K562 (cell line): ENCODE measurements around the gene CD300H. TPM values are rescaled to one million over a fixed set of nuclear protein-coding genes. Genes with fewer than 3 reads are reported as not detected.

Experiments used
- CSDE1 ChIP-seq, 2 experiments: fragments of 450-650 bp; IDR thresholded peaks; 2 replicates each; pipeline ENCODE4 v1.6.1; 2016; ENCODE audit warnings: mild to moderate bottlenecking in 1 of 2
- ETV5 ChIP-seq: sonication (generic); formaldehyde crosslinking; IDR thresholded peaks from 2 replicates; pipeline ENCODE4 v1.4.0; 2020; ENCODE audit warnings: low read depth, mild to moderate bottlenecking, missing genetic modification reagents
- FOXK1 ChIP-seq: sonication (generic); formaldehyde crosslinking; IDR thresholded peaks from 2 replicates; pipeline ENCODE4 v1.8.0; 2022; ENCODE audit warnings: missing genetic modification reagents, mild to moderate bottlenecking, borderline replicate concordance
- FOXM1 ChIP-seq, 2 experiments: fragments of 450-650 bp in 1 of 2; sonication (generic) in 1 of 2; formaldehyde crosslinking in 1 of 2; IDR thresholded peaks; 2 replicates each; pipeline versions ENCODE4 v1.6.1 to v1.9.0; 2017 to 2022; ENCODE audit warnings: low read depth in 2 of 2, mild to moderate bottlenecking in 2 of 2, missing genetic modification reagents in 1 of 2, moderate library complexity in 1 of 2
- HNRNPK ChIP-seq: fragments of 200-400 bp; formaldehyde crosslinking; IDR thresholded peaks from one replicate; pipeline ENCODE4 v1.6.1; 2018; ENCODE audit warnings: mild to moderate bottlenecking, low read depth, low read length; ENCODE audit not compliant: poor library complexity, severe bottlenecking
- ZBTB17 ChIP-seq: fragments of 450-650 bp; formaldehyde crosslinking; IDR thresholded peaks from 2 replicates; pipeline ENCODE4 v1.4.0; 2020; ENCODE audit warnings: mild to moderate bottlenecking
- polyA plus RNA-seq, 8 experiments: library from polyadenylated mRNA; depleted of rRNA in 4 of 8; stranded (reverse) in 5 of 8; unstranded in 3 of 8; fragments of >200 nt; fragmentation: Nextera tagmentation in 2 of 8; fragmentation: Illumina TruSeq in 1 of 8; extraction: Ambion mirVana in 2 of 8; extraction: Trizol in 1 of 8; gene quantifications; 2 replicates each; pipeline versions ENCODE4 v1.2.1 to v1.2.3, GENCODE V29; 2011 to 2014; ENCODE audit warnings: inconsistent platforms in 1 of 8, missing spikeins in 1 of 8
- total RNA-seq, 7 experiments: library from RNA; depleted of rRNA in 6 of 7; stranded (reverse); fragments of >200 nt in 6 of 7; fragmentation: Illumina TruSeq in 2 of 7; extraction: Trizol in 2 of 7; gene quantifications; 2 replicates each; pipeline versions ENCODE4 v1.2.1 to v1.2.3, GENCODE V29; 2011 to 2021; ENCODE audit warnings: low replicate concordance in 1 of 7
- TF ChIP-seq, protein P1 (sequence below), 2 experiments: fragments of 450-650 bp in 1 of 2; sonication (generic) in 1 of 2; formaldehyde crosslinking in 1 of 2; IDR thresholded peaks; 2 replicates each; pipeline versions ENCODE4 v1.7.1 to v1.9.0; 2016 to 2022; ENCODE audit warnings: inconsistent platforms in 1 of 2, mild to moderate bottlenecking in 1 of 2, missing genetic modification reagents in 1 of 2
- TF ChIP-seq, protein P2 (sequence below): fragments of 250-450 bp; sonication (Bioruptor Pico); IDR thresholded peaks from 2 replicates; pipeline ENCODE4 v1.4.0; 2020; ENCODE audit warnings: mild to moderate bottlenecking, moderate library complexity, borderline replicate concordance
- TF ChIP-seq, protein P3 (sequence below): sonication (generic); IDR thresholded peaks from 2 replicates; pipeline ENCODE4 v1.6.1; 2016

CD300H gene
- total and polyA plus RNA-seq, 9 of the 15 experiments (the other 6 are each of a cell fraction or from before 2014, with no cell fraction given), result not detected

DNA sequence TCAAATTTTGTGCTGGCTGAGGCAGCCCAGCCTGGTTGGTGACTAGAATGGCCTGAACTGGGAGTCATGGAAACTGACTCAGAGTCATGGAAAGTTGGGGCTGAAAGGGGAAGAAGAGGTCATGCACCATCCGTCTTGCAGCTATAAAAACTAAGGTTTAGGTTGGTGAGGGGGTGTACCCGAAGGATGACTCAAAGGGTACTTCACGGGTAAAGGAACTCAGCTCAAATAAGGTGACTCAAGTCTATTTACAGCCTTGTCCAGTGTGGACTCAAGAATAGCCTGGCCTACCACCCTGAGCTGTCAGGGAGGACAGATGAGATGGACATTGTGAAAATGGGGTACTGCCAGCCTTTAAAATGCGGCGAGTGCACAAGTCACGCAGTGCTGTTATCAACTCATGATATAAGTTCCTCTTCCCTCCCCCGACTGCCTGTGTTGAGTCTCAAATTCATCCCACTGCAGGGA lies 54.7 kb downstream of the CD300H start (continued):
- TF ChIP-seq, protein P1, sequence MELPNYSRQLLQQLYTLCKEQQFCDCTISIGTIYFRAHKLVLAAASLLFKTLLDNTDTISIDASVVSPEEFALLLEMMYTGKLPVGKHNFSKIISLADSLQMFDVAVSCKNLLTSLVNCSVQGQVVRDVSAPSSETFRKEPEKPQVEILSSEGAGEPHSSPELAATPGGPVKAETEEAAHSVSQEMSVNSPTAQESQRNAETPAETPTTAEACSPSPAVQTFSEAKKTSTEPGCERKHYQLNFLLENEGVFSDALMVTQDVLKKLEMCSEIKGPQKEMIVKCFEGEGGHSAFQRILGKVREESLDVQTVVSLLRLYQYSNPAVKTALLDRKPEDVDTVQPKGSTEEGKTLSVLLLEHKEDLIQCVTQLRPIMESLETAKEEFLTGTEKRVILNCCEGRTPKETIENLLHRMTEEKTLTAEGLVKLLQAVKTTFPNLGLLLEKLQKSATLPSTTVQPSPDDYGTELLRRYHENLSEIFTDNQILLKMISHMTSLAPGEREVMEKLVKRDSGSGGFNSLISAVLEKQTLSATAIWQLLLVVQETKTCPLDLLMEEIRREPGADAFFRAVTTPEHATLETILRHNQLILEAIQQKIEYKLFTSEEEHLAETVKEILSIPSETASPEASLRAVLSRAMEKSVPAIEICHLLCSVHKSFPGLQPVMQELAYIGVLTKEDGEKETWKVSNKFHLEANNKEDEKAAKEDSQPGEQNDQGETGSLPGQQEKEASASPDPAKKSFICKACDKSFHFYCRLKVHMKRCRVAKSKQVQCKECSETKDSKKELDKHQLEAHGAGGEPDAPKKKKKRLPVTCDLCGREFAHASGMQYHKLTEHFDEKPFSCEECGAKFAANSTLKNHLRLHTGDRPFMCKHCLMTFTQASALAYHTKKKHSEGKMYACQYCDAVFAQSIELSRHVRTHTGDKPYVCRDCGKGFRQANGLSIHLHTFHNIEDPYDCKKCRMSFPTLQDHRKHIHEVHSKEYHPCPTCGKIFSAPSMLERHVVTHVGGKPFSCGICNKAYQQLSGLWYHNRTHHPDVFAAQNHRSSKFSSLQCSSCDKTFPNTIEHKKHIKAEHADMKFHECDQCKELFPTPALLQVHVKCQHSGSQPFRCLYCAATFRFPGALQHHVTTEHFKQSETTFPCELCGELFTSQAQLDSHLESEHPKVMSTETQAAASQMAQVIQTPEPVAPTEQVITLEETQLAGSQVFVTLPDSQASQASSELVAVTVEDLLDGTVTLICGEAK (IDR thresholded peaks at IDR 0.05), result no peak
- TF ChIP-seq, protein P1 (CRISPR knock-in tag; IDR thresholded peaks at IDR 0.05), result no peak
- no peak for TF ChIP-seq CSDE1 (IDR thresholded peaks at IDR 0.05)
- no peak for TF ChIP-seq ZBTB17 (CRISPR knock-in tag)
- TF ChIP-seq ETV5 (CRISPR knock-in tag), result no peak
- no peak for TF ChIP-seq FOXK1
- TF ChIP-seq, protein P2, sequence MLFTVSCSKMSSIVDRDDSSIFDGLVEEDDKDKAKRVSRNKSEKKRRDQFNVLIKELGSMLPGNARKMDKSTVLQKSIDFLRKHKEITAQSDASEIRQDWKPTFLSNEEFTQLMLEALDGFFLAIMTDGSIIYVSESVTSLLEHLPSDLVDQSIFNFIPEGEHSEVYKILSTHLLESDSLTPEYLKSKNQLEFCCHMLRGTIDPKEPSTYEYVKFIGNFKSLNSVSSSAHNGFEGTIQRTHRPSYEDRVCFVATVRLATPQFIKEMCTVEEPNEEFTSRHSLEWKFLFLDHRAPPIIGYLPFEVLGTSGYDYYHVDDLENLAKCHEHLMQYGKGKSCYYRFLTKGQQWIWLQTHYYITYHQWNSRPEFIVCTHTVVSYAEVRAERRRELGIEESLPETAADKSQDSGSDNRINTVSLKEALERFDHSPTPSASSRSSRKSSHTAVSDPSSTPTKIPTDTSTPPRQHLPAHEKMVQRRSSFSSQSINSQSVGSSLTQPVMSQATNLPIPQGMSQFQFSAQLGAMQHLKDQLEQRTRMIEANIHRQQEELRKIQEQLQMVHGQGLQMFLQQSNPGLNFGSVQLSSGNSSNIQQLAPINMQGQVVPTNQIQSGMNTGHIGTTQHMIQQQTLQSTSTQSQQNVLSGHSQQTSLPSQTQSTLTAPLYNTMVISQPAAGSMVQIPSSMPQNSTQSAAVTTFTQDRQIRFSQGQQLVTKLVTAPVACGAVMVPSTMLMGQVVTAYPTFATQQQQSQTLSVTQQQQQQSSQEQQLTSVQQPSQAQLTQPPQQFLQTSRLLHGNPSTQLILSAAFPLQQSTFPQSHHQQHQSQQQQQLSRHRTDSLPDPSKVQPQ (CRISPR knock-in tag), result no peak
- TF ChIP-seq HNRNPK, result no peak
- TF ChIP-seq, protein P3, sequence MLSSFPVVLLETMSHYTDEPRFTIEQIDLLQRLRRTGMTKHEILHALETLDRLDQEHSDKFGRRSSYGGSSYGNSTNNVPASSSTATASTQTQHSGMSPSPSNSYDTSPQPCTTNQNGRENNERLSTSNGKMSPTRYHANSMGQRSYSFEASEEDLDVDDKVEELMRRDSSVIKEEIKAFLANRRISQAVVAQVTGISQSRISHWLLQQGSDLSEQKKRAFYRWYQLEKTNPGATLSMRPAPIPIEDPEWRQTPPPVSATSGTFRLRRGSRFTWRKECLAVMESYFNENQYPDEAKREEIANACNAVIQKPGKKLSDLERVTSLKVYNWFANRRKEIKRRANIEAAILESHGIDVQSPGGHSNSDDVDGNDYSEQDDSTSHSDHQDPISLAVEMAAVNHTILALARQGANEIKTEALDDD, result no peak
- no peak for TF ChIP-seq FOXM1 (IDR thresholded peaks at IDR 0.05; ENCODE audit: low read depth)
- no peak for TF ChIP-seq FOXM1 (CRISPR knock-in tag; IDR thresholded peaks at IDR 0.05; ENCODE audit: low read depth)
